Measurements from ENCODE around the gene CATSPERD. TPM values are rescaled to one million over a fixed set of nuclear protein-coding genes. Genes with fewer than 3 reads are reported as not detected.

CATSPERD gene
- total RNA-seq, 1 donor from 2014 or later, result not detected

- DNase-seq (ENCODE audit: low read depth) (no peak), FAIRE-seq (no peak)
- Mint-ChIP-seq H3K4me3 (ENCODE audit: unreplicated experiment) (no peak overlapping the region), H3K27ac (ENCODE audit: unreplicated experiment) (no peak overlapping the region), H3K36me3 (ENCODE audit: low read depth, unreplicated experiment) (peaks cover 3% of the 10 kb centered on the region), H3K9me3 (ENCODE audit: unreplicated experiment) (peaks cover 2% of the 10 kb centered on the region), H3K4me1 (ENCODE audit: low read depth, unreplicated experiment) (no peaks in the 10 kb centered on the region), H3K27me3 (ENCODE audit: low read depth, unreplicated experiment) (peaks cover 19% of the 10 kb centered on the region)
- no peak for TF ChIP-seq CTCF (IDR thresholded peaks at IDR 0.05; ENCODE audit: insufficient read depth, low read depth, low read length)
- no peak for TF ChIP-seq EZH2 (IDR thresholded peaks at IDR 0.05; ENCODE audit: insufficient read depth, low read length)
- Histone ChIP-seq H3K27me3 (ENCODE audit: insufficient read depth, low read length) (peaks cover 5% of the 10 kb centered on the region), H3K79me2 (ENCODE audit: insufficient read depth, low read length) (no peaks in the 10 kb centered on the region), H3K4me3 (ENCODE audit: insufficient read depth, low read depth, low read length) (no peak overlapping the region), H3K36me3 (ENCODE audit: insufficient read depth, low read length) (no peaks in the 10 kb centered on the region), H3K9me3 (ENCODE audit: insufficient read depth, low read depth, low read length) (no peaks in the 10 kb centered on the region), H3K4me1 (ENCODE audit: insufficient read depth, low read length) (no peaks in the 10 kb centered on the region), H3K9ac (ENCODE audit: low read length) (no peak overlapping the region), H2AFZ (ENCODE audit: low read depth, low read length) (no peak overlapping the region), H3K27ac (ENCODE audit: low read depth, low read length) (no peak overlapping the region), H4K20me1 (ENCODE audit: insufficient read depth, low read length) (no peaks in the 10 kb centered on the region), H3K4me2 (ENCODE audit: low read length) (no peak overlapping the region)
These were observed 101.2 kb downstream of the CATSPERD start for GRCh38 chr19:5821521-5822180.

- Histone ChIP-seq H3K36me3 (ENCODE audit: insufficient read depth, low read length) (no peaks in the 10 kb centered on the region), H3K4me3 (ENCODE audit: insufficient read depth, low read depth, low read length) (no peak overlapping the region), H3K27ac (ENCODE audit: low read depth, low read length) (no peak overlapping the region), H3K9me3 (ENCODE audit: insufficient read depth, low read depth, low read length) (no peaks in the 10 kb centered on the region), H3K9ac (ENCODE audit: low read length) (no peak overlapping the region), H3K27me3 (ENCODE audit: insufficient read depth, low read length) (peaks cover 3% of the 10 kb centered on the region), H3K79me2 (ENCODE audit: insufficient read depth, low read length) (no peaks in the 10 kb centered on the region), H3K4me2 (ENCODE audit: low read length) (no peak overlapping the region), H4K20me1 (ENCODE audit: insufficient read depth, low read length) (no peaks in the 10 kb centered on the region), H3K4me1 (ENCODE audit: insufficient read depth, low read length) (no peaks in the 10 kb centered on the region), H2AFZ (ENCODE audit: low read depth, low read length) (no peak overlapping the region)
- peaks cover 16% of the 10 kb centered on the region for H3K27me3 Mint-ChIP-seq (ENCODE audit: low read depth, unreplicated experiment)
- H3K36me3 Mint-ChIP-seq (ENCODE audit: low read depth, unreplicated experiment), result peaks cover 3% of the 10 kb centered on the region
- H3K9me3 Mint-ChIP-seq (ENCODE audit: unreplicated experiment), result no peaks in the 10 kb centered on the region
- DNase-seq (ENCODE audit: low read depth) (no peak), FAIRE-seq (no peak)
- no peak for TF ChIP-seq EZH2 (IDR thresholded peaks at IDR 0.05; ENCODE audit: insufficient read depth, low read length)
- no peak for TF ChIP-seq CTCF (IDR thresholded peaks at IDR 0.05; ENCODE audit: insufficient read depth, low read depth, low read length)
- no peak overlapping the region for H3K27ac Mint-ChIP-seq (ENCODE audit: unreplicated experiment)
- no peak overlapping the region for H3K4me3 Mint-ChIP-seq (ENCODE audit: unreplicated experiment)
- no peaks in the 10 kb centered on the region for H3K4me1 Mint-ChIP-seq (ENCODE audit: low read depth, unreplicated experiment)
These were observed 101.9 kb downstream of the CATSPERD start for GRCh38 chr19:5822181-5822844.
